A549 (cell line): ENCODE measurements around the gene ST3GAL5. TPM values are rescaled to one million over a fixed set of nuclear protein-coding genes. Genes with fewer than 3 reads are reported as not detected.

Experiments
- ATAC-seq, 2 experiments: fragments of 200-7000 bp in 1 of 2; fragments of >200 bp in 1 of 2; cut with Nextera tagmentation in 1 of 2; cut with Tn5 transposase in 1 of 2; 3 replicates each; pipeline versions ENCODE4 v1.8.0 to v1.9.1; 2018 to 2020; ENCODE audit warnings: mild to moderate bottlenecking in 1 of 2, moderate library complexity in 1 of 2
- CTCF ChIA-PET: fragments of 300-600 bp; sonication (Branson Sonifier 250); formaldehyde crosslinking; extraction: SDS; loops from one replicate; lab custom pipeline; 2021; ENCODE audit warnings: antibody characterized with exemption, inconsistent platforms; lab: Yijun Ruan, JAX
- POLR2A ChIA-PET: fragments of 350-600 bp; formaldehyde crosslinking; extraction: SDS; loops from one replicate; lab custom pipeline; 2021; ENCODE audit warnings: antibody characterized with exemption, inconsistent platforms; lab: Yijun Ruan, JAX
- DNase-seq, 2 experiments: peaks; one replicate each; pipeline versions ENCODE4 v3.0.0 to v3.0.0-alpha.2; 2011 to 2016; ENCODE audit warnings: low read depth in 1 of 2, low spot score in 1 of 2
- FAIRE-seq: peaks from 2 replicates; lab custom pipeline; 2011; peaks lifted over from hg19 to GRCh38; lab: Jason Lieb, UNC
- H3K27ac ChIP-seq, 2 experiments: fragments of >200 bp; sonication (Bioruptor Twin); formaldehyde crosslinking; 3 replicates each; pipeline ENCODE4 v1.5.1; 2016 to 2017
- H3K4me1 ChIP-seq: fragments of >200 bp; sonication (Bioruptor Twin); formaldehyde crosslinking; 3 replicates; pipeline ENCODE4 v1.6.1; 2016
- H3K4me2 ChIP-seq: fragments of >200 bp; sonication (Bioruptor Twin); formaldehyde crosslinking; 3 replicates; pipeline ENCODE4 v1.6.1; 2016
- H3K4me3 ChIP-seq: fragments of >200 bp; sonication (Bioruptor Twin); formaldehyde crosslinking; 3 replicates; pipeline ENCODE4 v1.5.1; 2016
- H3K9me3 ChIP-seq: fragments of >200 bp; sonication (Bioruptor Twin); formaldehyde crosslinking; 3 replicates; pipeline ENCODE4 v1.6.1; 2016
- CBX2 ChIP-seq: fragments of 200-600 bp; sonication (generic); IDR thresholded peaks from 2 replicates; pipeline ENCODE4 v1.6.1; 2016; ENCODE audit warnings: low read depth, mild to moderate bottlenecking, borderline replicate concordance
- CEBPB ChIP-seq, 2 experiments: fragments of >200 bp in 1 of 2; sonication (Bioruptor Twin) in 1 of 2; formaldehyde crosslinking in 1 of 2; IDR thresholded peaks; 2 replicates each; pipeline ENCODE4 v1.6.1; 2012 to 2016
- E2F6 ChIP-seq: IDR thresholded peaks from 2 replicates; pipeline ENCODE4 v1.6.1; 2012; ENCODE audit warnings: low read depth, borderline replicate concordance
- FOSL2 ChIP-seq, 2 experiments: fragments of 450-650 bp in 1 of 2; fragments of >200 bp in 1 of 2; sonication (Bioruptor Twin) in 1 of 2; formaldehyde crosslinking; IDR thresholded peaks; 2 replicates each; pipeline versions ENCODE4 v1.5.0 to v1.6.1; 2016 to 2020; ENCODE audit warnings: mild to moderate bottlenecking in 1 of 2, moderate library complexity in 1 of 2
- HDAC2 ChIP-seq: fragments of 200-600 bp; sonication (generic); IDR thresholded peaks from 2 replicates; pipeline ENCODE4 v1.6.1; 2016
- HES2 ChIP-seq: fragments of >200 bp; sonication (Bioruptor Twin); formaldehyde crosslinking; IDR thresholded peaks from 2 replicates; pipeline ENCODE4 v1.6.1; 2016
- HOXB13 ChIP-seq: fragments of 250-450 bp; sonication (Bioruptor Pico); IDR thresholded peaks from 2 replicates; pipeline ENCODE4 v1.5.0; 2020; ENCODE audit warnings: low read depth, mild to moderate bottlenecking, moderate library complexity
- JUN ChIP-seq, 2 experiments: fragments of >200 bp; sonication (Bioruptor Twin); formaldehyde crosslinking; IDR thresholded peaks; 2 replicates in 1 of 2; 3 replicates in 1 of 2; pipeline ENCODE4 v1.6.1; 2016 to 2017
- KDM1A ChIP-seq: fragments of 200-600 bp; sonication (generic); IDR thresholded peaks from 2 replicates; pipeline ENCODE4 v1.6.1; 2016; ENCODE audit warnings: low read depth, mild to moderate bottlenecking
- KDM5A ChIP-seq: fragments of 200-600 bp; sonication (generic); IDR thresholded peaks from 2 replicates; pipeline ENCODE4 v1.6.1; 2016; ENCODE audit warnings: antibody characterized with exemption, mild to moderate bottlenecking
- PBX3 ChIP-seq: IDR thresholded peaks from 2 replicates; pipeline ENCODE4 v1.6.1; 2012
- POLR2AphosphoS2 ChIP-seq: conservative IDR thresholded peaks from 2 replicates; pipeline ENCODE4 v1.6.1; 2012; ENCODE audit warnings: low read length, improper control_type of control experiment, inconsistent platforms
- RAD21 ChIP-seq, 2 experiments: fragments of >200 bp in 1 of 2; sonication (Bioruptor Twin) in 1 of 2; formaldehyde crosslinking in 1 of 2; IDR thresholded peaks in 1 of 2; conservative IDR thresholded peaks in 1 of 2; 2 replicates in 1 of 2; 3 replicates in 1 of 2; pipeline ENCODE4 v1.6.1; 2012 to 2018; ENCODE audit warnings: inconsistent platforms in 1 of 2
- RARB ChIP-seq: fragments of 250-450 bp; sonication (Bioruptor Pico); IDR thresholded peaks from 2 replicates; pipeline ENCODE4 v1.8.0; 2021; ENCODE audit warnings: mild to moderate bottlenecking, moderate library complexity
- SMC3 ChIP-seq: fragments of >200 bp; sonication (Bioruptor Twin); formaldehyde crosslinking; IDR thresholded peaks from 3 replicates; pipeline ENCODE4 v1.6.1; 2018; ENCODE audit warnings: inconsistent platforms
- TFCP2L1 ChIP-seq: fragments of 250-450 bp; sonication (Bioruptor Pico); IDR thresholded peaks from 2 replicates; pipeline ENCODE4 v1.5.0; 2021; ENCODE audit warnings: mild to moderate bottlenecking
- whole genome bisulfite sequencing: methylation state at CpG from one replicate; pipeline ENCODE4 v1.1.6; 2017; ENCODE audit errors: missing lambda C conversion rate; 5-methylcytosine and 5-hydroxymethylcytosine counted together
- polyA plus RNA-seq, 4 experiments: library from polyadenylated mRNA; depleted of rRNA in 3 of 4; stranded (reverse); fragments of >200 nt; fragmentation: RNase III in 1 of 4; extraction: RNeasy Plus Mini Kit Qiagen cat#74134 plus additional on column Dnase treatment in 1 of 4; gene quantifications; 2 replicates in 3 of 4; 3 replicates in 1 of 4; pipeline ENCODE4 v1.2.3, GENCODE V29; 2011 to 2017
- TF ChIP-seq, protein P1 (sequence below): fragments of >200 bp; sonication (Bioruptor Twin); formaldehyde crosslinking; IDR thresholded peaks from 3 replicates; pipeline ENCODE4 v1.5.1; 2016
- TF ChIP-seq, protein P2 (sequence below): IDR thresholded peaks from 2 replicates; pipeline ENCODE4 v1.6.1; 2012

Gene ST3GAL5
- polyA plus RNA-seq, 2 of the 4 experiments (the other 2 are of a cell fraction), result 36.9 to 119 TPM

DNA sequence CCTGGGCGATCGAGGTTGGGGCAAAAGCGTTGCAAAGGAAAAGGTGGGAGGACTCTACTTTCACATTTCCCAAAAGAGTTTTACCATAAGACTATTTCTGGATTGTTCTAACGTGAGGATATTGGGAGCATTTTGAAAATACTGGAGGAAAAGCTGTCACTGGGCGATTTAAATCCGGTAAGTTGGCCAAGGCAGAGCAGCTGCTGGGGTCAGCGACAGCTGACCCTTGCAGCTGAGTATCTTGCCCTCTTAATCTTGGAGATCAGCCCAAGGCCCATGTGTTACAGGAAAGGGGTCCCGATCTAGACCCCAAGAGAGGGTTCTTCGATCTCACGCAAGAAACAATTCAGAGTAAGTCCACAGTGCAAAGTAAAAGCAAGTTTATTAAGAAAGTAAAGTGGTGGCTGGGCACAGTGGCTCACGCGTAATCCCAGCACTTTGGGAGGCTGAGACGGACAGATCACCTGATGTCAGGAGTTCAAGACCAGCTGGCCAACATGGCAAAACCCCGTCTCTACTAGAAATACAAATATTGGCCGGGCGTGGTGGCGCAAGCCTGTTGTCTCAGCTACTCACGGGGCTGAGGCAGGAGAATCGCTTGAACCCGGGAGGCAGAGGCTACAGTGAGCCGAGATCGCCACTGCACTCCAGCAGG lies 964 bp upstream of the ST3GAL5 start:
- DNase-seq, result peak in 1 of 2 experiments; percentile 51
- TF ChIP-seq TFCP2L1 (CRISPR knock-in tag), result no peak
- peak in 1 of 2 experiments; percentile 53; a peak in 2 of 4 replicates for TF ChIP-seq CEBPB (IDR thresholded peaks at IDR 0.05)
- TF ChIP-seq RARB, result no peak
- no peak for TF ChIP-seq FOSL2 (IDR thresholded peaks at IDR 0.05)
- TF ChIP-seq FOSL2 (CRISPR knock-in tag; IDR thresholded peaks at IDR 0.05), result no peak
- TF ChIP-seq E2F6, result no peak
- TF ChIP-seq PBX3, result 0 out of 2 replicates have a peak, but pooled peaks have one; percentile 15
- TF ChIP-seq, all 56 proteins: peak for 2
- H3K4me2 ChIP-seq, result peak overlapping the region; percentile 94
- CTCF ChIA-PET, result interaction anchor here (0.6 to 12.8 kb wide), 70 partner anchors 7 to 310 kb away, joined by 3 to 238 read pairs (median 7); partner anchors contain the start of genes POLR1A and PTCD3
- H3K27ac ChIP-seq, result peak overlapping the region; percentile 88 to 97
- 14% methylated on average over 22 of the region's 22 CpGs for WGBS
- POLR2A ChIA-PET, result interaction anchor here (0.8 to 3.1 kb wide), 4 partner anchors 32 to 216 kb away, joined by 3 to 22 read pairs (median 4); partner anchors contain the start of genes POLR1A and PTCD3
- no peak for ATAC-seq
- H3K4me1 ChIP-seq, result peaks cover 72% of the 10 kb centered on the region
- no peak for FAIRE-seq
- peak overlapping the region; percentile 77 for H3K4me3 ChIP-seq
- H3K9me3 ChIP-seq, result peaks cover 2% of the 10 kb centered on the region; the same call in 1 of the 3 replicates

- POLR2A ChIA-PET, result interaction anchor here (1.3 to 3.1 kb wide), 4 partner anchors 48 to 218 kb away, joined by 4 to 22 read pairs (median 6); partner anchors contain the start of genes POLR1A and PTCD3
- ATAC-seq (peak; percentile 6 to 11; a peak in 4 of 6 replicates), DNase-seq (no peak), FAIRE-seq (no peak)
- CTCF ChIA-PET, result interaction anchor here (0.6 to 12.8 kb wide), 57 partner anchors 9 to 250 kb away, joined by 3 to 238 read pairs (median 9); partner anchors contain the start of genes POLR1A and PTCD3
- peaks cover 59% of the 10 kb centered on the region for H3K4me1 ChIP-seq
- H3K4me3 ChIP-seq, result peak overlapping the region; percentile 77
- peak overlapping the region; percentile 88 to 97 for H3K27ac ChIP-seq
- 3% methylated on average over 36 of the region's 47 CpGs for WGBS
- TF ChIP-seq E2F6 (peak; percentile 53), FOSL2 (IDR thresholded peaks at IDR 0.05) (no peak), FOSL2 (CRISPR knock-in tag; IDR thresholded peaks at IDR 0.05) (no peak), KDM5A (0 out of 2 replicates have a peak, but pooled peaks have one; percentile 1), CBX2 (no peak), KDM1A (no peak), HOXB13 (CRISPR knock-in tag) (0 out of 2 replicates have a peak, but pooled peaks have one; percentile 8), HES2 (no peak)
- TF ChIP-seq, all 56 proteins: peak for 3
- H3K4me2 ChIP-seq, result peak overlapping the region; percentile 94
- no peaks in the 10 kb centered on the region for H3K9me3 ChIP-seq
Measured at GRCh38 chr2:85888020-85888683, 638 bp downstream of the ST3GAL5 start.

DNA sequence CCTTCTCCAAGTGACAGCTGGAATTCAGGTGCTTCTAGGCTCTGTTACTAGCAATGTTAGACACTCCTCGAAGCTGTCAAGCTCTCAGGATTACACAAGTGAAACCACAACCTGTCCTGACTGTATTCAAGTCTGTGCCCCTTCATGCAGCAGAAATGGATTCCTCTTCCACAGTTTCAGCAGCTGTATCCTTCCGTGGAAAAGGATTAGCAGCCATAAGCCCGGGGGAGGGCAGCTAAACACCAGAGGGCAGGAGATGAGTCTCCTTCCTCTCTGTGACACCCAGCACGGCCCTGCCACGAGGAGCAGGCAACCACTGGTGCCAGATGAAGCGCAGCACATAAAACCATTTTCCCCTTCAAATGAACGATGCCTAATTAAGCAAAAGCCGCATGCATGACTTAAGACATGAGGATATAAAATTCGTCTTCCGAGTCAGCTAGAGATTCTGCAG lies 1.2 kb downstream of the ST3GAL5 start:
- DNase-seq, result peak; percentile 43 to 57
- ChIA-PET CTCF (interaction anchor here (0.6 to 12.8 kb wide), 49 partner anchors 9 to 239 kb away, joined by 3 to 238 read pairs (median 11); no protein-coding TSS in a partner anchor), POLR2A (interaction anchor here (1.3 to 2.1 kb wide), 3 partner anchors 49 to 218 kb away, joined by 4 to 7 read pairs (median 5); partner anchors contain the start of genes POLR1A and PTCD3)
- ATAC-seq, result peak; percentile 42 to 54; a peak in 3 of 6 replicates
- H3K4me1 ChIP-seq, result peaks cover 54% of the 10 kb centered on the region
- peak overlapping the region; percentile 77 for H3K4me3 ChIP-seq
- no peak for TF ChIP-seq JUN (IDR thresholded peaks at IDR 0.05)
- peak; percentile 27; the same call in 1 of the 2 replicates for TF ChIP-seq HDAC2
- TF ChIP-seq, protein P1, sequence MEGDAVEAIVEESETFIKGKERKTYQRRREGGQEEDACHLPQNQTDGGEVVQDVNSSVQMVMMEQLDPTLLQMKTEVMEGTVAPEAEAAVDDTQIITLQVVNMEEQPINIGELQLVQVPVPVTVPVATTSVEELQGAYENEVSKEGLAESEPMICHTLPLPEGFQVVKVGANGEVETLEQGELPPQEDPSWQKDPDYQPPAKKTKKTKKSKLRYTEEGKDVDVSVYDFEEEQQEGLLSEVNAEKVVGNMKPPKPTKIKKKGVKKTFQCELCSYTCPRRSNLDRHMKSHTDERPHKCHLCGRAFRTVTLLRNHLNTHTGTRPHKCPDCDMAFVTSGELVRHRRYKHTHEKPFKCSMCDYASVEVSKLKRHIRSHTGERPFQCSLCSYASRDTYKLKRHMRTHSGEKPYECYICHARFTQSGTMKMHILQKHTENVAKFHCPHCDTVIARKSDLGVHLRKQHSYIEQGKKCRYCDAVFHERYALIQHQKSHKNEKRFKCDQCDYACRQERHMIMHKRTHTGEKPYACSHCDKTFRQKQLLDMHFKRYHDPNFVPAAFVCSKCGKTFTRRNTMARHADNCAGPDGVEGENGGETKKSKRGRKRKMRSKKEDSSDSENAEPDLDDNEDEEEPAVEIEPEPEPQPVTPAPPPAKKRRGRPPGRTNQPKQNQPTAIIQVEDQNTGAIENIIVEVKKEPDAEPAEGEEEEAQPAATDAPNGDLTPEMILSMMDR, result peak; percentile 25; the same call in 1 of the 3 replicates
- TF ChIP-seq FOSL2 (IDR thresholded peaks at IDR 0.05), result no peak
- 0 out of 2 replicates have a peak, but pooled peaks have one; percentile 11 for TF ChIP-seq FOSL2 (CRISPR knock-in tag; IDR thresholded peaks at IDR 0.05)
- 0 out of 2 replicates have a peak, but pooled peaks have one; percentile 22 for TF ChIP-seq KDM5A
- TF ChIP-seq POLR2AphosphoS2, result no peak
- peak in 1 of 2 experiments; percentile 3; a peak in 1 of 4 replicates for TF ChIP-seq CEBPB (IDR thresholded peaks at IDR 0.05)
- TF ChIP-seq E2F6, result peak; percentile 88; the same call in 1 of the 2 replicates
- peak; percentile 62; the same call in 2 of the 3 replicates for TF ChIP-seq SMC3
- peak; percentile 50 for TF ChIP-seq RAD21 (conservative IDR thresholded peaks at IDR 0.05 in 1 of 2, IDR thresholded peaks at IDR 0.05 in 1 of 2)
- TF ChIP-seq, protein P2, sequence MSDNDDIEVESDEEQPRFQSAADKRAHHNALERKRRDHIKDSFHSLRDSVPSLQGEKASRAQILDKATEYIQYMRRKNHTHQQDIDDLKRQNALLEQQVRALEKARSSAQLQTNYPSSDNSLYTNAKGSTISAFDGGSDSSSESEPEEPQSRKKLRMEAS, result peak; percentile 96
- WGBS, result 5% methylated on average over 10 of the region's 10 CpGs
- peak overlapping the region; percentile 94 for H3K4me2 ChIP-seq
- FAIRE-seq, result no peak
- no peaks in the 10 kb centered on the region for H3K9me3 ChIP-seq
- H3K27ac ChIP-seq, result peak overlapping the region; percentile 88 to 97
